Measurements from ENCODE around the gene PAQR3. TPM values are rescaled to one million over a fixed set of nuclear protein-coding genes. Genes with fewer than 3 reads are reported as not detected.
"Not testable (repeated sequence)": the region's sequence is repeated elsewhere in the genome, so short reads cannot be mapped to it uniquely, and the experiment has no call there.

The PAQR3 gene
- total and polyA plus RNA-seq, 10 of the 15 experiments (the other 5 are each of a cell fraction or from before 2014, with no cell fraction given): 2.2 to 25.4 (median 7.2) TPM

DNA sequence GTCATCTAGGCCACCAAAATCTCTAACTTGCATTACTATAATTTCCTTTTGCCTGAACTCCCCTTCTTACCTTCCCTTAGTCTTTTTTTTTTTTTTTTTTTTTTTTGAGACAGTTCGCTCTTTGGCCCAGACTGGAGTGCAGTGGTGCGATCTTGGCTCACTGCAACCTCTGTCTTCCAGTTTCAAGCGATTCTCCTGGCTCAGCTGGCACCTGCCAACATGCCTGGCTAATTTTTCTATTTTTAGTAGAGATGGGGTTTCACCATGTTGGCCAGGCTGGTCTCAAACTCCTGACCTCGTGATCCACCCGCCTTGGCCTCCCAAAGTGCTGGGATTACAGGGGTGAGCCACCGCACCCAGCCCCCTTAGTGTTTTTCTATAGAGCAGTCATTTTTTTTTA lies 30.3 kb downstream of the PAQR3 start:
- intact Hi-C loops (cut with micrococcal nuclease; ENCODE audit: unreplicated experiment): not testable (repeated sequence)
- WGBS (ENCODE audit: insufficient coverage, insufficient replicate concordance, low lambda C conversion rate, missing lambda C conversion rate): 94% methylated on average over 5 of the region's 6 CpGs

DNA sequence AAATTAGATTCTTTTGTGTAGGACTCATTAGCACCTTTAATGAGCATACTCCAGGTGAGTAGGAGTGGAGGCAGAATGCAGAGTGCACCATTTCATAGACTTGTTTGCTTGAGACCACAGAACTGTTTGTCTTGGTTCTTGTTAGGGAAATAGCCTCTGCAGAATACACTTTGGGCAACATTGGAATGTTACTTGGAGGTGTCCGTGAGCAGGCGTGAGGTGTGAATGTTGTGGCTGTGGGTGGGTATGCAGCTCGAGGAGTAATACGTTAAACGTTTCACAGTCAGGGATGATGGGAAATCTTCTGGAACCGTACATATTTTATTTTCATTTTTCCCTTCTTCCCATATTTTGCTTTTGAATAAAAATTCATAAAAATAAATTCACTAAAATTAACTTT lies 31.6 kb downstream of the PAQR3 start:
- peaks cover 0 to 6% of the 10 kb centered on the region in 2 experiments for H3K36me3 ChIP-seq (ENCODE audit: control insufficient read depth in 2 of 2, insufficient read depth in 2 of 2, low read length in 1 of 2)
- no peak overlapping the region for H2AFZ ChIP-seq (ENCODE audit: control insufficient read depth, low read depth, low read length)
- H3K4me3 ChIP-seq: no peak overlapping the region
- POLR2A ChIA-PET: no interaction called here
- 96% methylated on average over 6 of the region's 6 CpGs for WGBS (ENCODE audit: insufficient coverage, insufficient replicate concordance, low lambda C conversion rate, missing lambda C conversion rate)
- no peak overlapping the region for H3K4me2 ChIP-seq (ENCODE audit: control insufficient read depth, insufficient read depth)
- H3K27me3 ChIP-seq (replicated peaks in 1 of 2; ENCODE audit: control insufficient read depth in 2 of 2, insufficient read depth in 2 of 2, low read length in 1 of 2): no peaks in the 10 kb centered on the region
- SMC1A ChIA-PET (ENCODE audit: uncharacterized antibody, unreplicated experiment): no interaction called here
- H4K20me1 ChIP-seq (ENCODE audit: control insufficient read depth, insufficient read depth): no peaks in the 10 kb centered on the region
- no peaks in the 10 kb centered on the region for H3K9me3 ChIP-seq (replicated peaks; ENCODE audit: control insufficient read depth, insufficient read depth, low read length)
- CTCF ChIA-PET: no interaction called here
- ATAC-seq (no peak), DNase-seq (ENCODE audit: low read depth, low spot score) (no peak), FAIRE-seq (no peak)
- no peaks in the 10 kb centered on the region for H3K79me2 ChIP-seq (ENCODE audit: control insufficient read depth, insufficient read depth, low read length)
- no peak overlapping the region for H3K27ac ChIP-seq (ENCODE audit: control insufficient read depth, insufficient read depth)
- no TSS peak for BruUV-seq (replicated peaks)
- H3K9ac ChIP-seq (ENCODE audit: control insufficient read depth, insufficient read depth, low read length): no peak overlapping the region
- intact Hi-C loops (cut with micrococcal nuclease; ENCODE audit: unreplicated experiment): no loop called here
- H3K4me1 ChIP-seq (ENCODE audit: control insufficient read depth, insufficient read depth, low read length): no peaks in the 10 kb centered on the region
- RAD21 ChIA-PET (ENCODE audit: unreplicated experiment): no interaction called here
- in situ Hi-C loops (cut with MboI): no loop called here
- TF ChIP-seq SMAD5 (IDR thresholded peaks at IDR 0.05; ENCODE audit: low read depth) (no peak), DPF2 (IDR thresholded peaks at IDR 0.05) (no peak), SIX5 (IDR thresholded peaks at IDR 0.05; ENCODE audit: low read depth, low read length, severe bottlenecking) (no peak), RCOR1 (conservative IDR thresholded peaks at IDR 0.05; ENCODE audit: low read depth, low read length) (no peak), EED (IDR thresholded peaks at IDR 0.05; ENCODE audit: low read depth) (no peak), MEF2A (IDR thresholded peaks at IDR 0.05; ENCODE audit: insufficient read depth, low read depth, low read length) (no peak), POU2F2 (IDR thresholded peaks at IDR 0.05; ENCODE audit: borderline replicate concordance, low read depth, low read length) (no peak)
- TF ChIP-seq, protein P1, sequence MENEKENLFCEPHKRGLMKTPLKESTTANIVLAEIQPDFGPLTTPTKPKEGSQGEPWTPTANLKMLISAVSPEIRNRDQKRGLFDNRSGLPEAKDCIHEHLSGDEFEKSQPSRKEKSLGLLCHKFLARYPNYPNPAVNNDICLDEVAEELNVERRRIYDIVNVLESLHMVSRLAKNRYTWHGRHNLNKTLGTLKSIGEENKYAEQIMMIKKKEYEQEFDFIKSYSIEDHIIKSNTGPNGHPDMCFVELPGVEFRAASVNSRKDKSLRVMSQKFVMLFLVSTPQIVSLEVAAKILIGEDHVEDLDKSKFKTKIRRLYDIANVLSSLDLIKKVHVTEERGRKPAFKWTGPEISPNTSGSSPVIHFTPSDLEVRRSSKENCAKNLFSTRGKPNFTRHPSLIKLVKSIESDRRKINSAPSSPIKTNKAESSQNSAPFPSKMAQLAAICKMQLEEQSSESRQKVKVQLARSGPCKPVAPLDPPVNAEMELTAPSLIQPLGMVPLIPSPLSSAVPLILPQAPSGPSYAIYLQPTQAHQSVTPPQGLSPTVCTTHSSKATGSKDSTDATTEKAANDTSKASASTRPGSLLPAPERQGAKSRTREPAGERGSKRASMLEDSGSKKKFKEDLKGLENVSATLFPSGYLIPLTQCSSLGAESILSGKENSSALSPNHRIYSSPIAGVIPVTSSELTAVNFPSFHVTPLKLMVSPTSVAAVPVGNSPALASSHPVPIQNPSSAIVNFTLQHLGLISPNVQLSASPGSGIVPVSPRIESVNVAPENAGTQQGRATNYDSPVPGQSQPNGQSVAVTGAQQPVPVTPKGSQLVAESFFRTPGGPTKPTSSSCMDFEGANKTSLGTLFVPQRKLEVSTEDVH (IDR thresholded peaks at IDR 0.05; ENCODE audit: low read depth, partially characterized antibody): no peak
- TF ChIP-seq, protein P2, sequence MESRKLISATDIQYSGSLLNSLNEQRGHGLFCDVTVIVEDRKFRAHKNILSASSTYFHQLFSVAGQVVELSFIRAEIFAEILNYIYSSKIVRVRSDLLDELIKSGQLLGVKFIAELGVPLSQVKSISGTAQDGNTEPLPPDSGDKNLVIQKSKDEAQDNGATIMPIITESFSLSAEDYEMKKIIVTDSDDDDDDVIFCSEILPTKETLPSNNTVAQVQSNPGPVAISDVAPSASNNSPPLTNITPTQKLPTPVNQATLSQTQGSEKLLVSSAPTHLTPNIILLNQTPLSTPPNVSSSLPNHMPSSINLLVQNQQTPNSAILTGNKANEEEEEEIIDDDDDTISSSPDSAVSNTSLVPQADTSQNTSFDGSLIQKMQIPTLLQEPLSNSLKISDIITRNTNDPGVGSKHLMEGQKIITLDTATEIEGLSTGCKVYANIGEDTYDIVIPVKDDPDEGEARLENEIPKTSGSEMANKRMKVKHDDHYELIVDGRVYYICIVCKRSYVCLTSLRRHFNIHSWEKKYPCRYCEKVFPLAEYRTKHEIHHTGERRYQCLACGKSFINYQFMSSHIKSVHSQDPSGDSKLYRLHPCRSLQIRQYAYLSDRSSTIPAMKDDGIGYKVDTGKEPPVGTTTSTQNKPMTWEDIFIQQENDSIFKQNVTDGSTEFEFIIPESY (IDR thresholded peaks at IDR 0.05): no peak
- TF ChIP-seq, protein P3, sequence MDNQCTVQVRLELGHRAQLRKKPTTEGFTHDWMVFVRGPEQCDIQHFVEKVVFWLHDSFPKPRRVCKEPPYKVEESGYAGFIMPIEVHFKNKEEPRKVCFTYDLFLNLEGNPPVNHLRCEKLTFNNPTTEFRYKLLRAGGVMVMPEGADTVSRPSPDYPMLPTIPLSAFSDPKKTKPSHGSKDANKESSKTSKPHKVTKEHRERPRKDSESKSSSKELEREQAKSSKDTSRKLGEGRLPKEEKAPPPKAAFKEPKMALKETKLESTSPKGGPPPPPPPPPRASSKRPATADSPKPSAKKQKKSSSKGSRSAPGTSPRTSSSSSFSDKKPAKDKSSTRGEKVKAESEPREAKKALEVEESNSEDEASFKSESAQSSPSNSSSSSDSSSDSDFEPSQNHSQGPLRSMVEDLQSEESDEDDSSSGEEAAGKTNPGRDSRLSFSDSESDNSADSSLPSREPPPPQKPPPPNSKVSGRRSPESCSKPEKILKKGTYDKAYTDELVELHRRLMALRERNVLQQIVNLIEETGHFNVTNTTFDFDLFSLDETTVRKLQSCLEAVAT (IDR thresholded peaks at IDR 0.05): no peak
- TF ChIP-seq, protein P4, sequence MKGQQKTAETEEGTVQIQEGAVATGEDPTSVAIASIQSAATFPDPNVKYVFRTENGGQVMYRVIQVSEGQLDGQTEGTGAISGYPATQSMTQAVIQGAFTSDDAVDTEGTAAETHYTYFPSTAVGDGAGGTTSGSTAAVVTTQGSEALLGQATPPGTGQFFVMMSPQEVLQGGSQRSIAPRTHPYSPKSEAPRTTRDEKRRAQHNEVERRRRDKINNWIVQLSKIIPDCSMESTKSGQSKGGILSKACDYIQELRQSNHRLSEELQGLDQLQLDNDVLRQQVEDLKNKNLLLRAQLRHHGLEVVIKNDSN (IDR thresholded peaks at IDR 0.05; ENCODE audit: borderline replicate concordance, extremely low read length, insufficient read depth, low read depth, low read length): no peak

More for the DNA sequence above, 30.3 kb downstream of the PAQR3 start:
- H3K4me3 ChIP-seq; RAD21 ChIA-PET (ENCODE audit: unreplicated experiment); BruUV-seq (replicated peaks); CTCF ChIA-PET; ATAC-seq; H3K9me3 ChIP-seq (replicated peaks; ENCODE audit: control insufficient read depth, insufficient read depth, low read length); H3K79me2 ChIP-seq (ENCODE audit: control insufficient read depth, insufficient read depth, low read length); H3K36me3 ChIP-seq (ENCODE audit: control insufficient read depth in 2 of 2, insufficient read depth in 2 of 2, low read length in 1 of 2); H3K4me1 ChIP-seq (ENCODE audit: control insufficient read depth, insufficient read depth, low read length); H2AFZ ChIP-seq (ENCODE audit: control insufficient read depth, low read depth, low read length); DNase-seq (ENCODE audit: low read depth, low spot score); POLR2A ChIA-PET; SMC1A ChIA-PET (ENCODE audit: uncharacterized antibody, unreplicated experiment); FAIRE-seq; H4K20me1 ChIP-seq (ENCODE audit: control insufficient read depth, insufficient read depth); H3K27me3 ChIP-seq (replicated peaks in 1 of 2; ENCODE audit: control insufficient read depth in 2 of 2, insufficient read depth in 2 of 2, low read length in 1 of 2); H3K9ac ChIP-seq (ENCODE audit: control insufficient read depth, insufficient read depth, low read length); H3K27ac ChIP-seq (ENCODE audit: control insufficient read depth, insufficient read depth); H3K4me2 ChIP-seq (ENCODE audit: control insufficient read depth, insufficient read depth); in situ Hi-C loops (cut with MboI): not testable (repeated sequence)

All from GM12878 (cell line).